Esophagus muscularis mucosa (tissue), 4 donors: ENCODE results near the gene SPINT2. TPM values are rescaled to one million over a fixed set of nuclear protein-coding genes. Genes with fewer than 3 reads are reported as not detected.

Experiments used
- DNase-seq: peaks from one replicate; pipeline ENCODE4 v3.0.0-alpha.2; 2017; ENCODE audit errors: extremely low spot score
- H3K27ac ChIP-seq, 4 donors: fragments of 200-600 bp; sonication (generic); replicated peaks in 1 of 4; 1 replicate in 3 of 4; 2 replicates in 1 of 4; pipeline ENCODE4 v1.5.1; 2016 to 2019; ENCODE audit warnings: mild to moderate bottlenecking in 1 of 4
- H3K27me3 ChIP-seq, 4 donors: fragments of 200-600 bp; sonication (generic); one replicate each; pipeline versions ENCODE4 v1.5.1 to v1.6.0; 2016 to 2019
- H3K36me3 ChIP-seq, 4 donors: fragments of 200-600 bp; sonication (generic); one replicate each; pipeline ENCODE4 v1.5.1; 2016 to 2019
- H3K4me1 ChIP-seq, 4 donors: fragments of 200-600 bp; sonication (generic); one replicate each; pipeline ENCODE4 v1.5.1; 2016 to 2019
- H3K4me3 ChIP-seq, 4 donors: fragments of 200-600 bp; sonication (generic); 1 replicate in 2 of 4; 2 replicates in 2 of 4; pipeline ENCODE4 v1.5.1; 2016 to 2019; ENCODE audit warnings: mild to moderate bottlenecking in 4 of 4, moderate library complexity in 1 of 4
- H3K9me3 ChIP-seq, 4 donors: fragments of 200-600 bp; sonication (generic); 1 replicate in 3 of 4; 2 replicates in 1 of 4; pipeline ENCODE4 v1.5.1; 2016 to 2019
- CTCF ChIP-seq, 3 experiments: fragments of 200-600 bp in 2 of 3; fragments of 450-650 bp in 1 of 3; sonication (generic) in 2 of 3; IDR thresholded peaks; one replicate each; pipeline ENCODE4 v1.5.1; 2017 to 2019; ENCODE audit warnings: antibody characterized with exemption in 3 of 3, mild to moderate bottlenecking in 2 of 3, moderate library complexity in 1 of 3
- EP300 ChIP-seq: sonication (generic); formaldehyde crosslinking; IDR thresholded peaks from one replicate; pipeline ENCODE4 v1.6.1; 2017; ENCODE audit warnings: antibody characterized with exemption
- POLR2A ChIP-seq: fragments of 450-650 bp; IDR thresholded peaks from one replicate; pipeline ENCODE4 v1.6.1; 2017; ENCODE audit warnings: antibody characterized with exemption, moderate library complexity, mild to moderate bottlenecking, low read depth
- POLR2AphosphoS5 ChIP-seq, 2 donors: sonication (generic); formaldehyde crosslinking; IDR thresholded peaks; one replicate each; pipeline ENCODE4 v1.6.1; 2017; ENCODE audit warnings: antibody characterized with exemption in 2 of 2
- WGBS: methylation state at CpG from one replicate; pipeline ENCODE4 v1.1.5; 2018; 5-methylcytosine and 5-hydroxymethylcytosine counted together
- intact Hi-C: fragments of 100-400 bp; cut with DNase I; formaldehyde crosslinking; loops from one replicate; pipeline ENCODE4 v1.15.1; 2023
- total RNA-seq, 4 donors: library from RNA; depleted of rRNA; stranded (reverse); fragments of >200 nt; gene quantifications; one replicate each; pipeline versions ENCODE4 v1.1.0 to v1.2.1, GENCODE V29; 2016

SPINT2 gene
- total RNA-seq, 4 donors from 2014 or later = 5.0 to 13.4 (median 11.4) TPM

- no peaks in the 10 kb centered on the region for H3K27me3 ChIP-seq
- H3K36me3 ChIP-seq = peaks cover 0 to 19% (median 0%) of the 10 kb centered on the region in 4 donors
- no peak for TF ChIP-seq POLR2AphosphoS5 (IDR thresholded peaks at IDR 0.05)
- no peak for TF ChIP-seq EP300
- no peak for TF ChIP-seq POLR2A
- no peak for TF ChIP-seq CTCF (IDR thresholded peaks at IDR 0.05)
- no peak for DNase-seq
- peaks cover 0 to 11% (median 7%) of the 10 kb centered on the region in 4 donors for H3K4me1 ChIP-seq
- 87% methylated on average over 5 of the region's 9 CpGs for WGBS
- no peak overlapping the region for H3K27ac ChIP-seq
- intact Hi-C loops = no loop called here
- H3K4me3 ChIP-seq = no peak overlapping the region
- H3K9me3 ChIP-seq = no peaks in the 10 kb centered on the region
Observed at GRCh38 chr19:38287604-38288003, 23.2 kb downstream of the SPINT2 start.

GRCh38 chr19:38288123-38288855 lies 23.9 kb downstream of the SPINT2 start:
- H3K27ac ChIP-seq = no peak overlapping the region
- no peak for DNase-seq
- peaks cover 0 to 11% (median 7%) of the 10 kb centered on the region in 4 donors for H3K4me1 ChIP-seq
- 72% methylated on average over 16 of the region's 16 CpGs for WGBS
- no peak overlapping the region for H3K4me3 ChIP-seq
- intact Hi-C loops = no loop called here
- H3K9me3 ChIP-seq = no peaks in the 10 kb centered on the region
- no peaks in the 10 kb centered on the region for H3K27me3 ChIP-seq
- peaks cover 0 to 19% (median 0%) of the 10 kb centered on the region in 4 donors for H3K36me3 ChIP-seq
- no peak for TF ChIP-seq CTCF (IDR thresholded peaks at IDR 0.05)
- no peak for TF ChIP-seq EP300
- no peak for TF ChIP-seq POLR2A
- no peak for TF ChIP-seq POLR2AphosphoS5 (IDR thresholded peaks at IDR 0.05)

GRCh38 chr19:38289955-38290354 lies 25.6 kb downstream of the SPINT2 start:
- no peaks in the 10 kb centered on the region for H3K27me3 ChIP-seq
- no peak for DNase-seq
- no peak overlapping the region for H3K4me3 ChIP-seq
- no peaks in the 10 kb centered on the region for H3K9me3 ChIP-seq
- no peak overlapping the region for H3K27ac ChIP-seq
- peaks cover 0 to 19% (median 0%) of the 10 kb centered on the region in 4 donors for H3K36me3 ChIP-seq
- intact Hi-C loops = no loop called here
- TF ChIP-seq POLR2AphosphoS5 (IDR thresholded peaks at IDR 0.05) = no peak
- no peak for TF ChIP-seq CTCF (IDR thresholded peaks at IDR 0.05)
- no peak for TF ChIP-seq POLR2A
- peaks cover 0 to 11% (median 7%) of the 10 kb centered on the region in 4 donors for H3K4me1 ChIP-seq
- 96% methylated on average over 12 of the region's 15 CpGs for WGBS

- H3K9me3 ChIP-seq = no peaks in the 10 kb centered on the region
- no peaks in the 10 kb centered on the region for H3K27me3 ChIP-seq
- H3K4me3 ChIP-seq = no peak overlapping the region
- H3K27ac ChIP-seq = no peak overlapping the region
- peaks cover 0 to 11% (median 7%) of the 10 kb centered on the region in 4 donors for H3K4me1 ChIP-seq
- peaks cover 0 to 19% (median 0%) of the 10 kb centered on the region in 4 donors for H3K36me3 ChIP-seq
- intact Hi-C loops = no loop called here
- WGBS = 55% methylated on average over 7 of the region's 13 CpGs
- TF ChIP-seq EP300 (no peak), POLR2A (no peak), POLR2AphosphoS5 (IDR thresholded peaks at IDR 0.05) (no peak), CTCF (IDR thresholded peaks at IDR 0.05) (no peak)
- no peak for DNase-seq
Observed at GRCh38 chr19:38290631-38291147, 26.3 kb downstream of the SPINT2 start.
